Measurements from ENCODE around the gene KCTD17. TPM values are rescaled to one million over a fixed set of nuclear protein-coding genes. Genes with fewer than 3 reads are reported as not detected.

KCTD17 gene
- total and polyA plus RNA-seq, 2 of the 13 experiments (the other 11 are each of a cell fraction or from before 2014, with no cell fraction given), result 5.3 to 11.7 TPM

DNA sequence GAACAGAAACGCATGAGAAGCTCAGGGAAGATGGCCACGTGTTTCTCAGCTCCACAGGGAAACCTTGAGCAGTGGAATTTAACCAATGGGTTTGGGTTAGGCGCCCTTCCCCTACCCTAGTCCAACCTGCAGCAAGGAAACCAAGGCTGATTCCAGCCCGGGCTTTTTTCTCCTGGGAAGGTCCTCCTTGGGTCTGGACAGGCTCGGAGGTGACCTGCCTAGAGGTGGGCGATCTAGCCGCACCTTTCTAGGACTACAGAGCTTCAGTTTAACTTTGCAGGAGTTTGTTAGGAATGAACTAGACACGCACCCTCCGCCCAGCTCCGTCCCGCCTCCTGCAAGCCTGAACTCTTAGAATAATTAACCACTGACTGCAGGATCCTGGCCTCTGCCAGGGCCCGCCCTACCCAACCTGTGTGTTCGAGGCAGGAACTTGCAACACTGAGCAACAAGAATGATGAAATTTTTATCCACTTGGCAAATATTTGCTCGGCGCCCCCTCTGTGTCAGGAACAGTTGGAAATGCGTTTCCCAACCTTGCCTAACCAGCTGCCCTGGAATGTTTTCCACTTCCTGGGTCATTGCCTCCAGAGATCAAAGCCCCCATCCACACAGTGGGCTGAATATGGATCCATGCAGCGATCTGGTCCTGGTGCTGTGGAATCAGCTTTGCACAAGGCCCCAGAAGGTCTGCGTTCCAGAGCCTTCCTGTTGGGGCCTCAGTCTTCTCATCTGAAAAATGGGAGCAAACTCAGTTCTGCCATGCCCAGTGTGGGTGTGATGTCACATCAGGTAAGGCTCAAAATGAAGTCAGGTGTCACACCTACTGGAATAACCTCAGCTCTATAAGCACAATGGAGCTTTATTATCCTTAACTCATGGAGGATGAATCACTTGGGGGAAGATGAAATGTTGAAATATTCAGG is 18.7 kb upstream of the KCTD17 start (continued):
- peak; percentile 96 for TF ChIP-seq TCF7 (IDR thresholded peaks at IDR 0.05; ENCODE audit: low read depth)
- TF ChIP-seq NFE2 (CRISPR knock-in tag; IDR thresholded peaks at IDR 0.05), result no peak
- peak; percentile 65; the same call in 1 of the 2 replicates for TF ChIP-seq MEIS1 (CRISPR knock-in tag; IDR thresholded peaks at IDR 0.05; ENCODE audit: borderline replicate concordance)
- TF ChIP-seq, protein P1, sequence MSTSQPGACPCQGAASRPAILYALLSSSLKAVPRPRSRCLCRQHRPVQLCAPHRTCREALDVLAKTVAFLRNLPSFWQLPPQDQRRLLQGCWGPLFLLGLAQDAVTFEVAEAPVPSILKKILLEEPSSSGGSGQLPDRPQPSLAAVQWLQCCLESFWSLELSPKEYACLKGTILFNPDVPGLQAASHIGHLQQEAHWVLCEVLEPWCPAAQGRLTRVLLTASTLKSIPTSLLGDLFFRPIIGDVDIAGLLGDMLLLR (CRISPR knock-in tag; IDR thresholded peaks at IDR 0.05), result no peak; the same call in 1 of the 2 replicates
- no peak for TF ChIP-seq ZFP37 (CRISPR knock-in tag; IDR thresholded peaks at IDR 0.05; ENCODE audit: borderline replicate concordance)
- TF ChIP-seq HNF4A (CRISPR knock-in tag; IDR thresholded peaks at IDR 0.05), result peak; percentile 92
- peak; percentile 65; the same call in 1 of the 2 replicates for TF ChIP-seq KLF12 (CRISPR knock-in tag; IDR thresholded peaks at IDR 0.05; ENCODE audit: borderline replicate concordance)
- no peak for TF ChIP-seq ZNF550 (CRISPR knock-in tag; IDR thresholded peaks at IDR 0.05; ENCODE audit: borderline replicate concordance)
- no peak; the same call in 1 of the 2 replicates for TF ChIP-seq KMT2B (CRISPR knock-in tag; IDR thresholded peaks at IDR 0.05)
- TF ChIP-seq PAX8 (CRISPR knock-in tag; IDR thresholded peaks at IDR 0.05; ENCODE audit: borderline replicate concordance), result no peak
- TF ChIP-seq MYC (CRISPR knock-in tag; IDR thresholded peaks at IDR 0.05; ENCODE audit: borderline replicate concordance), result peak; percentile 53; the same call in 1 of the 2 replicates
- peak; percentile 66; the same call in 1 of the 2 replicates for TF ChIP-seq ZNF749 (CRISPR knock-in tag; IDR thresholded peaks at IDR 0.05; ENCODE audit: borderline replicate concordance)
- TF ChIP-seq ZNF484 (CRISPR knock-in tag; IDR thresholded peaks at IDR 0.05; ENCODE audit: borderline replicate concordance, low read depth), result no peak
- TF ChIP-seq, protein P2, sequence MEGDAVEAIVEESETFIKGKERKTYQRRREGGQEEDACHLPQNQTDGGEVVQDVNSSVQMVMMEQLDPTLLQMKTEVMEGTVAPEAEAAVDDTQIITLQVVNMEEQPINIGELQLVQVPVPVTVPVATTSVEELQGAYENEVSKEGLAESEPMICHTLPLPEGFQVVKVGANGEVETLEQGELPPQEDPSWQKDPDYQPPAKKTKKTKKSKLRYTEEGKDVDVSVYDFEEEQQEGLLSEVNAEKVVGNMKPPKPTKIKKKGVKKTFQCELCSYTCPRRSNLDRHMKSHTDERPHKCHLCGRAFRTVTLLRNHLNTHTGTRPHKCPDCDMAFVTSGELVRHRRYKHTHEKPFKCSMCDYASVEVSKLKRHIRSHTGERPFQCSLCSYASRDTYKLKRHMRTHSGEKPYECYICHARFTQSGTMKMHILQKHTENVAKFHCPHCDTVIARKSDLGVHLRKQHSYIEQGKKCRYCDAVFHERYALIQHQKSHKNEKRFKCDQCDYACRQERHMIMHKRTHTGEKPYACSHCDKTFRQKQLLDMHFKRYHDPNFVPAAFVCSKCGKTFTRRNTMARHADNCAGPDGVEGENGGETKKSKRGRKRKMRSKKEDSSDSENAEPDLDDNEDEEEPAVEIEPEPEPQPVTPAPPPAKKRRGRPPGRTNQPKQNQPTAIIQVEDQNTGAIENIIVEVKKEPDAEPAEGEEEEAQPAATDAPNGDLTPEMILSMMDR (CRISPR knock-in tag; IDR thresholded peaks at IDR 0.05), result no peak
- no peak for TF ChIP-seq ZNF713 (CRISPR knock-in tag; IDR thresholded peaks at IDR 0.05)
- TF ChIP-seq, protein P3, sequence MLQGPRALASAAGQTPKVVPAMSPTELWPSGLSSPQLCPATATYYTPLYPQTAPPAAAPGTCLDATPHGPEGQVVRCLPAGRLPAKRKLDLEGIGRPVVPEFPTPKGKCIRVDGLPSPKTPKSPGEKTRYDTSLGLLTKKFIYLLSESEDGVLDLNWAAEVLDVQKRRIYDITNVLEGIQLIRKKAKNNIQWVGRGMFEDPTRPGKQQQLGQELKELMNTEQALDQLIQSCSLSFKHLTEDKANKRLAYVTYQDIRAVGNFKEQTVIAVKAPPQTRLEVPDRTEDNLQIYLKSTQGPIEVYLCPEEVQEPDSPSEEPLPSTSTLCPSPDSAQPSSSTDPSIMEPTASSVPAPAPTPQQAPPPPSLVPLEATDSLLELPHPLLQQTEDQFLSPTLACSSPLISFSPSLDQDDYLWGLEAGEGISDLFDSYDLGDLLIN (CRISPR knock-in tag; IDR thresholded peaks at IDR 0.05; ENCODE audit: borderline replicate concordance), result no peak
- peak; percentile 96 for TF ChIP-seq ZNF670 (CRISPR knock-in tag; IDR thresholded peaks at IDR 0.05; ENCODE audit: borderline replicate concordance)
- TF ChIP-seq FOXK2 (IDR thresholded peaks at IDR 0.05), result peak; percentile 55; the same call in 1 of the 2 replicates
- TF ChIP-seq ZNF235 (CRISPR knock-in tag; IDR thresholded peaks at IDR 0.05; ENCODE audit: borderline replicate concordance), result peak; percentile 29; the same call in 1 of the 2 replicates
- TF ChIP-seq ATM (IDR thresholded peaks at IDR 0.05; ENCODE audit: borderline replicate concordance), result no peak
- peak; percentile 94 for TF ChIP-seq ZNF747 (CRISPR knock-in tag; IDR thresholded peaks at IDR 0.05; ENCODE audit: borderline replicate concordance)
- TF ChIP-seq, protein P4, sequence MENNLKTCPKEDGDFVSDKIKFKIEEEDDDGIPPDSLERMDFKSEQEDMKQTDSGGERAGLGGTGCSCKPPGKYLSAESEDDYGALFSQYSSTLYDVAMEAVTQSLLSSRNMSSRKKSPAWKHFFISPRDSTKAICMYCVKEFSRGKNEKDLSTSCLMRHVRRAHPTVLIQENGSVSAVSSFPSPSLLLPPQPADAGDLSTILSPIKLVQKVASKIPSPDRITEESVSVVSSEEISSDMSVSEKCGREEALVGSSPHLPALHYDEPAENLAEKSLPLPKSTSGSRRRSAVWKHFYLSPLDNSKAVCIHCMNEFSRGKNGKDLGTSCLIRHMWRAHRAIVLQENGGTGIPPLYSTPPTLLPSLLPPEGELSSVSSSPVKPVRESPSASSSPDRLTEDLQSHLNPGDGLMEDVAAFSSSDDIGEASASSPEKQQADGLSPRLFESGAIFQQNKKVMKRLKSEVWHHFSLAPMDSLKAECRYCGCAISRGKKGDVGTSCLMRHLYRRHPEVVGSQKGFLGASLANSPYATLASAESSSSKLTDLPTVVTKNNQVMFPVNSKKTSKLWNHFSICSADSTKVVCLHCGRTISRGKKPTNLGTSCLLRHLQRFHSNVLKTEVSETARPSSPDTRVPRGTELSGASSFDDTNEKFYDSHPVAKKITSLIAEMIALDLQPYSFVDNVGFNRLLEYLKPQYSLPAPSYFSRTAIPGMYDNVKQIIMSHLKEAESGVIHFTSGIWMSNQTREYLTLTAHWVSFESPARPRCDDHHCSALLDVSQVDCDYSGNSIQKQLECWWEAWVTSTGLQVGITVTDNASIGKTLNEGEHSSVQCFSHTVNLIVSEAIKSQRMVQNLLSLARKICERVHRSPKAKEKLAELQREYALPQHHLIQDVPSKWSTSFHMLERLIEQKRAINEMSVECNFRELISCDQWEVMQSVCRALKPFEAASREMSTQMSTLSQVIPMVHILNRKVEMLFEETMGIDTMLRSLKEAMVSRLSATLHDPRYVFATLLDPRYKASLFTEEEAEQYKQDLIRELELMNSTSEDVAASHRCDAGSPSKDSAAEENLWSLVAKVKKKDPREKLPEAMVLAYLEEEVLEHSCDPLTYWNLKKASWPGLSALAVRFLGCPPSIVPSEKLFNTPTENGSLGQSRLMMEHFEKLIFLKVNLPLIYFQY (CRISPR knock-in tag; IDR thresholded peaks at IDR 0.05; ENCODE audit: borderline replicate concordance), result peak; percentile 94
